Inflammatory macrophage (primary cell): ENCODE data around the gene ZIC5.

Source experiments
- DNase-seq, 2 donors: peaks; one replicate each; pipeline ENCODE4 v3.0.0-alpha.2; 2020 to 2022

The ZIC5 gene

GRCh38 chr13:99975626-99976025 lies 4.1 kb upstream of the ZIC5 start:
- DNase-seq: no peak

GRCh38 chr13:99974939-99975561 lies 3.5 kb upstream of the ZIC5 start:
- DNase-seq: no peak

- no peak for DNase-seq
Observed at GRCh38 chr13:99974296-99974938, 2.9 kb upstream of the ZIC5 start.

- no peak for DNase-seq
Observed at GRCh38 chr13:99973808-99974185, 2.2 kb upstream of the ZIC5 start.

- DNase-seq: no peak
Observed at GRCh38 chr13:99973163-99973807, 1.7 kb upstream of the ZIC5 start.

- no peak for DNase-seq
Observed at GRCh38 chr13:99972190-99972731, 694 bp upstream of the ZIC5 start.

GRCh38 chr13:99970651-99971575 lies 654 bp downstream of the ZIC5 start:
- no peak for DNase-seq

- DNase-seq: no peak
Observed at GRCh38 chr13:99969919-99970650, 1.5 kb downstream of the ZIC5 start.

- DNase-seq: no peak
Observed at GRCh38 chr13:99969453-99969918, 2.1 kb downstream of the ZIC5 start.

GRCh38 chr13:99968521-99969452 lies 2.8 kb downstream of the ZIC5 start:
- no peak for DNase-seq

GRCh38 chr13:99967869-99968520 lies 3.6 kb downstream of the ZIC5 start:
- no peak for DNase-seq

- no peak for DNase-seq
Observed at GRCh38 chr13:99967498-99967868, 4.1 kb downstream of the ZIC5 start.

- no peak for DNase-seq
Observed at GRCh38 chr13:99966064-99966805, 5.3 kb downstream of the ZIC5 start.

- DNase-seq: no peak
Observed at GRCh38 chr13:99965329-99966000, 6.1 kb downstream of the ZIC5 start.

GRCh38 chr13:99963816-99964339 lies 7.7 kb downstream of the ZIC5 start:
- DNase-seq: no peak

GRCh38 chr13:99962242-99962641 lies 9.3 kb downstream of the ZIC5 start:
- no peak for DNase-seq

GRCh38 chr13:99961636-99962035 lies 9.9 kb downstream of the ZIC5 start:
- no peak for DNase-seq

GRCh38 chr13:99960663-99961311 lies 10.8 kb downstream of the ZIC5 start:
- no peak for DNase-seq
